H1 (cell line): Measurements from ENCODE around the gene DRAM1. TPM values are rescaled to one million over a fixed set of nuclear protein-coding genes. Genes with fewer than 3 reads are reported as not detected.

Experiments
- CBX5 ChIP-seq: fragments of 300-800, 300-1000 bp; sonication (generic); IDR thresholded peaks from 2 replicates; pipeline ENCODE4 v1.7.1; 2016; ENCODE audit warnings: antibody characterized with exemption, low read length, low read depth
- CEBPB ChIP-seq: IDR thresholded peaks from 2 replicates; pipeline ENCODE4 v1.6.1; 2012; ENCODE audit warnings: low read depth, low read length
- FOSL1 ChIP-seq: IDR thresholded peaks from 2 replicates; pipeline ENCODE4 v1.6.1; 2011; ENCODE audit warnings: mild to moderate bottlenecking, low read depth, low read length, moderate library complexity; ENCODE audit not compliant: insufficient read depth
- KDM5A ChIP-seq: fragments of 200-600 bp; IDR thresholded peaks from 2 replicates; pipeline ENCODE4 v1.7.1; 2012; ENCODE audit warnings: mild to moderate bottlenecking, low read length, inconsistent platforms, mixed read lengths
- POLR2A ChIP-seq, 2 experiments: IDR thresholded peaks; 1 replicate in 1 of 2; 2 replicates in 1 of 2; pipeline ENCODE4 v1.6.1; 2011; ENCODE audit warnings: low read depth in 2 of 2, low read length in 2 of 2, mild to moderate bottlenecking in 2 of 2; ENCODE audit errors: control extremely low read depth in 1 of 2
- RAD21 ChIP-seq, 2 experiments: IDR thresholded peaks in 1 of 2; conservative IDR thresholded peaks in 1 of 2; 2 replicates each; pipeline ENCODE4 v1.6.1; 2011; ENCODE audit warnings: low read depth in 2 of 2, low read length in 2 of 2, improper control_type of control experiment in 1 of 2, inconsistent platforms in 1 of 2, mild to moderate bottlenecking in 1 of 2, moderate library complexity in 1 of 2
- RXRA ChIP-seq: IDR thresholded peaks from 2 replicates; pipeline ENCODE4 v1.6.1; 2011; ENCODE audit warnings: low read depth, mild to moderate bottlenecking, low read length, moderate library complexity; ENCODE audit not compliant: insufficient read depth
- TAF7 ChIP-seq: optimal IDR thresholded peaks from 2 replicates; pipeline ENCODE3; 2011; ENCODE audit warnings: low read depth, mild to moderate bottlenecking, inconsistent platforms, low read length, moderate library complexity, borderline replicate concordance
- ZNF274 ChIP-seq: IDR thresholded peaks from 2 replicates; pipeline ENCODE4 v1.7.0; 2012; ENCODE audit warnings: low read length, borderline replicate concordance; ENCODE audit errors: extremely low read depth
- polyA plus RNA-seq, 7 experiments: library from polyadenylated mRNA; depleted of rRNA in 3 of 7; stranded (reverse) in 5 of 7; unstranded in 2 of 7; fragments of >200 nt in 5 of 7; fragments of 200-250 nt in 2 of 7; gene quantifications; 1 replicate in 5 of 7; 2 replicates in 1 of 7; 4 replicates in 1 of 7; pipeline versions ENCODE4 v1.2.1 to v1.2.3, GENCODE V29; 2011 to 2013; ENCODE audit warnings: missing spikeins in 2 of 7, mixed read lengths in 2 of 7
- total RNA-seq: library from RNA; stranded (reverse); fragmentation: NEBNext Ultra II Directional; extraction: Animal tissue kit (Norgen Biotek cat#: 25700); gene quantifications from 2 replicates; pipeline ENCODE4 v1.2.1, GENCODE V29; 2021
- TF ChIP-seq, protein P1 (sequence below): fragments of 300-600 bp; sonication (generic); IDR thresholded peaks from 2 replicates; pipeline ENCODE4 v1.7.1; 2012; ENCODE audit warnings: low read length, moderate library complexity, mild to moderate bottlenecking, inconsistent platforms; ENCODE audit not compliant: insufficient replicate concordance

Gene DRAM1
- total and polyA plus RNA-seq, 2 of the 8 experiments (the other 6 are each of a cell fraction or from before 2014, with no cell fraction given) = 4.6 to 6.2 TPM

DNA sequence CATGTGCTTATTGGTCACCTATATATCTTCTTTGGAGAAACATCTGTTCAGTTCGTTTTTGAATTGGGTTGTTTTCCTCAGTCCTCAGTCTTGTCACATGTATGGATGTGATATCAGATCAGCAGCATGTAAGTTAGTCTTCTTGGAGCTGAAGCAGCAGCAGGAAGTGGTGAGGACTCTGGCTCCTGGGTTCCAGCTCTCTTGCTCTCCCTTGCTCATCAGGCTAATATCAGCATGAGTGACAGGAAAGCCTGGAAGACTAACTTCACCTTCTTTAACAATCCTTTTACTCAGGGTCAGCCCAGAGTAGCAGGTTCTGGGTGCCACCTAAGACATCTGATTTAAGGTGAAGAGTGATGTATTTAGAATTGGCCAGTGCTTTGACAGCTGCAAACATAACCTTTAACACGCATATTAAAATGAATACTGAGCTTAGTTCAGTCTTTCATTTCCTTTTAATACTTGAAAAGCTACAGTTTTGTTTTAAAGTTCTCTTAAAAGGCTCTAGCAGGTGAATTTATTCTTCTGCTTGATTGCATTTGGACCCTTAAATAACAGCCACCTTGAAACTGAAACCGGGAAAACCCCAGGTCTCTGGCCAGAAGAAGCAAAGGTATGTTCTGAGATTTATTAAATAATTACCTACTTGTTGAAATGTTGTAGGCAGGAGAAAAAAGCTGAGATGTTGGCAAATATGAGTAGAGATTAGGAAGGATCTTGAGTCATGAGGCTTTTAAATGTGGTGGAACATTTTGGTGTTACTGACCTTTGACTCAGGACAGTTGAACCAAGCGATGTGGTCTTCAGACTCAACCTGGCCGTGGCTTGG lies 54.3 kb downstream of the DRAM1 start (continued):
- TF ChIP-seq, protein P1, sequence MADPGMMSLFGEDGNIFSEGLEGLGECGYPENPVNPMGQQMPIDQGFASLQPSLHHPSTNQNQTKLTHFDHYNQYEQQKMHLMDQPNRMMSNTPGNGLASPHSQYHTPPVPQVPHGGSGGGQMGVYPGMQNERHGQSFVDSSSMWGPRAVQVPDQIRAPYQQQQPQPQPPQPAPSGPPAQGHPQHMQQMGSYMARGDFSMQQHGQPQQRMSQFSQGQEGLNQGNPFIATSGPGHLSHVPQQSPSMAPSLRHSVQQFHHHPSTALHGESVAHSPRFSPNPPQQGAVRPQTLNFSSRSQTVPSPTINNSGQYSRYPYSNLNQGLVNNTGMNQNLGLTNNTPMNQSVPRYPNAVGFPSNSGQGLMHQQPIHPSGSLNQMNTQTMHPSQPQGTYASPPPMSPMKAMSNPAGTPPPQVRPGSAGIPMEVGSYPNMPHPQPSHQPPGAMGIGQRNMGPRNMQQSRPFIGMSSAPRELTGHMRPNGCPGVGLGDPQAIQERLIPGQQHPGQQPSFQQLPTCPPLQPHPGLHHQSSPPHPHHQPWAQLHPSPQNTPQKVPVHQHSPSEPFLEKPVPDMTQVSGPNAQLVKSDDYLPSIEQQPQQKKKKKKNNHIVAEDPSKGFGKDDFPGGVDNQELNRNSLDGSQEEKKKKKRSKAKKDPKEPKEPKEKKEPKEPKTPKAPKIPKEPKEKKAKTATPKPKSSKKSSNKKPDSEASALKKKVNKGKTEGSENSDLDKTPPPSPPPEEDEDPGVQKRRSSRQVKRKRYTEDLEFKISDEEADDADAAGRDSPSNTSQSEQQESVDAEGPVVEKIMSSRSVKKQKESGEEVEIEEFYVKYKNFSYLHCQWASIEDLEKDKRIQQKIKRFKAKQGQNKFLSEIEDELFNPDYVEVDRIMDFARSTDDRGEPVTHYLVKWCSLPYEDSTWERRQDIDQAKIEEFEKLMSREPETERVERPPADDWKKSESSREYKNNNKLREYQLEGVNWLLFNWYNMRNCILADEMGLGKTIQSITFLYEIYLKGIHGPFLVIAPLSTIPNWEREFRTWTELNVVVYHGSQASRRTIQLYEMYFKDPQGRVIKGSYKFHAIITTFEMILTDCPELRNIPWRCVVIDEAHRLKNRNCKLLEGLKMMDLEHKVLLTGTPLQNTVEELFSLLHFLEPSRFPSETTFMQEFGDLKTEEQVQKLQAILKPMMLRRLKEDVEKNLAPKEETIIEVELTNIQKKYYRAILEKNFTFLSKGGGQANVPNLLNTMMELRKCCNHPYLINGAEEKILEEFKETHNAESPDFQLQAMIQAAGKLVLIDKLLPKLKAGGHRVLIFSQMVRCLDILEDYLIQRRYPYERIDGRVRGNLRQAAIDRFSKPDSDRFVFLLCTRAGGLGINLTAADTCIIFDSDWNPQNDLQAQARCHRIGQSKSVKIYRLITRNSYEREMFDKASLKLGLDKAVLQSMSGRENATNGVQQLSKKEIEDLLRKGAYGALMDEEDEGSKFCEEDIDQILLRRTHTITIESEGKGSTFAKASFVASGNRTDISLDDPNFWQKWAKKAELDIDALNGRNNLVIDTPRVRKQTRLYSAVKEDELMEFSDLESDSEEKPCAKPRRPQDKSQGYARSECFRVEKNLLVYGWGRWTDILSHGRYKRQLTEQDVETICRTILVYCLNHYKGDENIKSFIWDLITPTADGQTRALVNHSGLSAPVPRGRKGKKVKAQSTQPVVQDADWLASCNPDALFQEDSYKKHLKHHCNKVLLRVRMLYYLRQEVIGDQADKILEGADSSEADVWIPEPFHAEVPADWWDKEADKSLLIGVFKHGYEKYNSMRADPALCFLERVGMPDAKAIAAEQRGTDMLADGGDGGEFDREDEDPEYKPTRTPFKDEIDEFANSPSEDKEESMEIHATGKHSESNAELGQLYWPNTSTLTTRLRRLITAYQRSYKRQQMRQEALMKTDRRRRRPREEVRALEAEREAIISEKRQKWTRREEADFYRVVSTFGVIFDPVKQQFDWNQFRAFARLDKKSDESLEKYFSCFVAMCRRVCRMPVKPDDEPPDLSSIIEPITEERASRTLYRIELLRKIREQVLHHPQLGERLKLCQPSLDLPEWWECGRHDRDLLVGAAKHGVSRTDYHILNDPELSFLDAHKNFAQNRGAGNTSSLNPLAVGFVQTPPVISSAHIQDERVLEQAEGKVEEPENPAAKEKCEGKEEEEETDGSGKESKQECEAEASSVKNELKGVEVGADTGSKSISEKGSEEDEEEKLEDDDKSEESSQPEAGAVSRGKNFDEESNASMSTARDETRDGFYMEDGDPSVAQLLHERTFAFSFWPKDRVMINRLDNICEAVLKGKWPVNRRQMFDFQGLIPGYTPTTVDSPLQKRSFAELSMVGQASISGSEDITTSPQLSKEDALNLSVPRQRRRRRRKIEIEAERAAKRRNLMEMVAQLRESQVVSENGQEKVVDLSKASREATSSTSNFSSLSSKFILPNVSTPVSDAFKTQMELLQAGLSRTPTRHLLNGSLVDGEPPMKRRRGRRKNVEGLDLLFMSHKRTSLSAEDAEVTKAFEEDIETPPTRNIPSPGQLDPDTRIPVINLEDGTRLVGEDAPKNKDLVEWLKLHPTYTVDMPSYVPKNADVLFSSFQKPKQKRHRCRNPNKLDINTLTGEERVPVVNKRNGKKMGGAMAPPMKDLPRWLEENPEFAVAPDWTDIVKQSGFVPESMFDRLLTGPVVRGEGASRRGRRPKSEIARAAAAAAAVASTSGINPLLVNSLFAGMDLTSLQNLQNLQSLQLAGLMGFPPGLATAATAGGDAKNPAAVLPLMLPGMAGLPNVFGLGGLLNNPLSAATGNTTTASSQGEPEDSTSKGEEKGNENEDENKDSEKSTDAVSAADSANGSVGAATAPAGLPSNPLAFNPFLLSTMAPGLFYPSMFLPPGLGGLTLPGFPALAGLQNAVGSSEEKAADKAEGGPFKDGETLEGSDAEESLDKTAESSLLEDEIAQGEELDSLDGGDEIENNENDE = no peak
- no peak for TF ChIP-seq POLR2A (IDR thresholded peaks at IDR 0.05; ENCODE audit: control extremely low read depth in 1 of 2, low read depth in 2 of 2, low read length in 2 of 2)
- TF ChIP-seq CEBPB = no peak
- no peak for TF ChIP-seq RXRA
- TF ChIP-seq RAD21 (IDR thresholded peaks at IDR 0.05 in 1 of 2, conservative IDR thresholded peaks at IDR 0.05 in 1 of 2; ENCODE audit: low read depth in 2 of 2, low read length in 2 of 2) = no peak
- TF ChIP-seq CBX5 = no peak
- TF ChIP-seq TAF7 = no peak
- no peak for TF ChIP-seq KDM5A
- TF ChIP-seq FOSL1 = no peak
- TF ChIP-seq ZNF274 = no peak
